GM13977 (cell line): ENCODE results near the gene GPR27.

Experiments
- DNase-seq: peaks from one replicate; pipeline ENCODE4 v3.0.0; 2012; ENCODE audit warnings: low spot score
- CTCF ChIP-seq: IDR thresholded peaks from 2 replicates; pipeline ENCODE4 v1.5.1; 2012; ENCODE audit warnings: mild to moderate bottlenecking, control low read depth; ENCODE audit not compliant: insufficient read depth; ENCODE audit errors: extremely low read depth, missing control alignments
- in situ Hi-C: fragments of 300-500 bp; cut with MboI; formaldehyde crosslinking; loops from one replicate; pipeline ENCODE4 v1.12.0; 2022; ENCODE audit warnings: low sequenced_read_pairs, low pct_unique_long_range_greater_than_20kb, mixed read lengths, inconsistent platforms; ENCODE audit not compliant: unreplicated experiment

The GPR27 gene

GRCh38 chr3:71800023-71800422 lies 46.4 kb downstream of the GPR27 start:
- TF ChIP-seq CTCF = no peak
- DNase-seq = no peak
- in situ Hi-C loops = no loop called here

DNA sequence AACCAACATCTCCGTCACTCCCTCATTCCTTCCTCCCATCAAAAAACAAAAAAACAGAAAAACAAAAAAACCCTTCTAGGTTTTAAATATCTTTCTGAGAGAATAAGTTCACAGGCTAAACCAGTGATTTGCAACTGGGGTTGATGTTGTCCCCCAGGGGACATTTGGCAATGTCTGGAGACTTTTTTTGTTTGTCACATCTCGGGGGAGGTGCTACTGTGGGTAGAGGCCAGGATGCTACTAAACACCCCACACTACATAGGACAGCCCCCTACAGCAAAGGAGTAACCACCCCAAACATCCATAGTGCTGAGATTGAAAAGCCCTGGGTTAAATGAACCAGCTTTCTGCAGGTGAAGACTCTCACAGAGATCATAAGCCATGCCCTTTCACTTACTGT lies 48.3 kb downstream of the GPR27 start:
- in situ Hi-C loops = no loop called here
- DNase-seq = no peak
- no peak for TF ChIP-seq CTCF

DNA sequence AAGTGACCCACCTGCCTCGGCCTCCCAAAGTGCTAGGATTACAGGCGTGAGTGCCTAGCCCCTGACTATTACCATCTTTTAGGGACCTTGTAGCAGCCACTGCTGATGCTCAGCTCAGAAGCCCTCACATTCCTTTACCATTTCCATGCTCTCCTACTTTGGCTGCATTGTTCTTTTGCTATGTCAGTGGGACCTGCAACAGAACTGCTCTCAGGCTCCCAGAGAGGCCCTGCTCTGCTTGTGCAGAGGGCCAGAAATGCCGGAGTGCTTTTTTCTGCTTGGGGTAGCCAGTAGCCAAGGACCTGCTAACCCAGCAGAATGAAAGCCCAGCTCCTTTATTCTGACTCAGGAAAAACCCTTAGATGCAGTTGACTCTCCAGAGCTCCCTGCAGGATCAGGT lies 49.6 kb downstream of the GPR27 start:
- TF ChIP-seq CTCF = no peak
- no peak for DNase-seq
- in situ Hi-C loops = no loop called here

DNA sequence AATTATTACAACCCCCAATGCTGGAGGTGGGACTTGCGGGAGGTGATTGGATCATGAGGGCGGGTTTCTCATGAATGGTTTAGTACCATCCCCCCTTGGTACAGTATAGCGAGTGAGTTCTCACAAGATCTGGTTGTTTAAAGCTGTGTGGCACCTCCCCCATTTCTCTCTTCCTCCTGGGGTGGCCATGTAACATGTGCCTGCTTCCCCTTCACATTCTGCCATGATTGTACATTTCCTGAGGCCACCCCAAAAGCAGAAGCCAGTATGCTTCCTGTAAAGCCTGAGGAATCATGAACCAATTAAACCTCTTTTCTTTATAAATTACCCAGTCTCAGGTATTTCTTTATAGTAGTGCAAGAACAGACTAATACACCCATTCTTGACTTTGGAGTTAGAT lies 51.5 kb downstream of the GPR27 start:
- DNase-seq = no peak
- in situ Hi-C loops = no loop called here
- TF ChIP-seq CTCF = no peak

DNA sequence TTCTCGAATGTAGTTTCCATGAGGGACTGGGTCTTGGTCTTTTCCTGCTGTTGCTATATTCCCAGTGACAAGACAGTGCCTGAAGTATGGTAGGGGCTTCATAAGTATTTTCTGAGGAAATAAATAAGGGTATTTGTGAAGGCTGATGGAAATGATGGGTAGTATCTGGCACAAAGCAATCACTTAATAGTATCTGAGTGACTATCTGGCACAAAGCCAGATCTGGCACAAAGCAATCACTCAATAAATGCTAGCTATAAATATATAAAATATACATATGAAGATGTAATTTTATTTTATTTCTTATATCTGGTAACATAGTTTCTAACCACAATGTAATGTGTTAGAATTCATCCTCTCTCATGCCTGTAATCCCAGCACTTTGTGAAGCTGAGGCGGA lies 52.0 kb downstream of the GPR27 start:
- no peak for TF ChIP-seq CTCF
- in situ Hi-C loops = no loop called here
- no peak for DNase-seq
